ENCODE measurements around the gene MCC.

- TF ChIP-seq MAX (IDR thresholded peaks at IDR 0.05) (no peak), CTCF (IDR thresholded peaks at IDR 0.05; ENCODE audit: low read depth, low read length, missing input control) (no peak), EGR1 (IDR thresholded peaks at IDR 0.05; ENCODE audit: low read depth in 2 of 2) (no peak), JUND (IDR thresholded peaks at IDR 0.05) (no peak), YY1 (IDR thresholded peaks at IDR 0.05) (no peak)
Measured at GRCh38 chr5:113128082-113128481, 360.2 kb downstream of the MCC start.

Measured in liver (tissue), 3 donors.